SK-N-SH (cell line): ENCODE measurements around the gene ZNF785. TPM values are rescaled to one million over a fixed set of nuclear protein-coding genes. Genes with fewer than 3 reads are reported as not detected.
"Not testable (repeated sequence)": the region's sequence is repeated elsewhere in the genome, so short reads cannot be mapped to it uniquely, and the experiment has no call there.

ENCODE experiments used
- CTCF ChIA-PET: fragments of 300-600, 350-600 bp; formaldehyde crosslinking; extraction: SDS; loops from one replicate; lab custom pipeline; 2021; lab: Yijun Ruan, JAX
- POLR2A ChIA-PET: fragments of 350-600 bp; sonication (Branson Sonifier 250); formaldehyde crosslinking; extraction: SDS; loops from one replicate; lab custom pipeline; 2020; ENCODE audit warnings: antibody characterized with exemption, inconsistent platforms; lab: Yijun Ruan, JAX
- DNase-seq: peaks from one replicate; pipeline ENCODE4 v3.0.0; 2012
- H2AFZ ChIP-seq: fragments of 200-600 bp; sonication (generic); 2 replicates; pipeline ENCODE4 v1.8.1; 2016; ENCODE audit warnings: antibody characterized with exemption, mild to moderate bottlenecking, low read depth
- H3F3A ChIP-seq: fragments of 200-600 bp; sonication (generic); replicated peaks from 2 replicates; pipeline ENCODE3; 2016; ENCODE audit warnings: antibody characterized with exemption, mild to moderate bottlenecking; ENCODE audit not compliant: insufficient read depth
- H3K27ac ChIP-seq, 2 experiments: fragments of 200-500 bp in 1 of 2; fragments of 200-600 bp in 1 of 2; sonication (Bioruptor generic) in 1 of 2; sonication (generic), shearing (Covaris generic) in 1 of 2; 2 replicates each; pipeline versions ENCODE4 v1.5.1 to v1.6.1; 2014 to 2016; ENCODE audit warnings: low read depth in 2 of 2, inconsistent platforms in 1 of 2, low read length in 1 of 2, mild to moderate bottlenecking in 1 of 2, mixed read lengths in 1 of 2
- H3K27me3 ChIP-seq: fragments of 200-600 bp; sonication (generic), shearing (Covaris generic); 2 replicates; pipeline ENCODE4 v1.6.1; 2016; ENCODE audit warnings: mixed run types; ENCODE audit not compliant: insufficient read depth
- H3K36me3 ChIP-seq, 2 experiments: fragments of 200-500 bp in 1 of 2; fragments of 200-600 bp in 1 of 2; sonication (Bioruptor generic) in 1 of 2; sonication (generic) in 1 of 2; replicated peaks in 1 of 2; 2 replicates each; pipeline versions ENCODE3 to v1.5.1; 2014 to 2016; ENCODE audit warnings: low read length in 1 of 2, mild to moderate bottlenecking in 1 of 2; ENCODE audit not compliant: insufficient read depth in 2 of 2, control insufficient read depth in 1 of 2
- H3K4me1 ChIP-seq, 2 experiments: fragments of 200-500 bp in 1 of 2; fragments of 200-600 bp in 1 of 2; sonication (Bioruptor generic) in 1 of 2; sonication (generic), shearing (Covaris generic) in 1 of 2; 2 replicates each; pipeline versions ENCODE4 v1.5.1 to v1.6.1; 2014 to 2016; ENCODE audit warnings: low read depth in 1 of 2, low read length in 1 of 2, mixed run types in 1 of 2; ENCODE audit not compliant: insufficient read depth in 2 of 2, control insufficient read depth in 1 of 2
- H3K4me2 ChIP-seq: fragments of 200-600 bp; sonication (generic), shearing (Covaris generic); 2 replicates; pipeline ENCODE4 v1.6.1; 2017; ENCODE audit warnings: mixed run types
- H3K4me3 ChIP-seq, 2 experiments: fragments of 200-500 bp in 1 of 2; fragments of 200-600 bp in 1 of 2; sonication (Bioruptor generic) in 1 of 2; sonication (generic), shearing (Covaris generic) in 1 of 2; 2 replicates each; pipeline versions ENCODE4 v1.5.1 to v1.8.1; 2014 to 2016; ENCODE audit warnings: low read depth in 2 of 2, inconsistent platforms in 1 of 2, low read length in 1 of 2, mild to moderate bottlenecking in 1 of 2, mixed read lengths in 1 of 2, moderate library complexity in 1 of 2
- H3K79me2 ChIP-seq: fragments of 200-600 bp; sonication (generic); 2 replicates; pipeline ENCODE4 v1.8.1; 2017; ENCODE audit warnings: mild to moderate bottlenecking; ENCODE audit not compliant: insufficient read depth
- H3K9ac ChIP-seq: fragments of 200-600 bp; sonication (generic); 2 replicates; pipeline ENCODE4 v1.6.1; 2017; ENCODE audit warnings: mixed run types
- H3K9me2 ChIP-seq: fragments of 200-600 bp; sonication (generic); 2 replicates; pipeline ENCODE4 v1.6.1; 2017; ENCODE audit warnings: mixed run types
- H3K9me3 ChIP-seq: fragments of 200-600 bp; sonication (generic); 2 replicates; pipeline ENCODE4 v1.6.1; 2017; ENCODE audit warnings: mixed run types, mild to moderate bottlenecking, moderate library complexity
- H4K20me1 ChIP-seq: fragments of 200-600 bp; sonication (generic); 2 replicates; pipeline ENCODE4 v1.6.1; 2017; ENCODE audit warnings: mild to moderate bottlenecking, mixed run types; ENCODE audit not compliant: insufficient read depth
- FOXM1 ChIP-seq: IDR thresholded peaks from 2 replicates; pipeline ENCODE4 v1.4.0; 2012; ENCODE audit warnings: low read depth, mild to moderate bottlenecking
- JUND ChIP-seq: IDR thresholded peaks from 2 replicates; pipeline ENCODE4 v1.4.0; 2012
- MEF2A ChIP-seq: IDR thresholded peaks from 2 replicates; pipeline ENCODE4 v1.4.0; 2012; ENCODE audit warnings: low read depth, borderline replicate concordance
- POLR2AphosphoS5 ChIP-seq: IDR thresholded peaks from 2 replicates; pipeline ENCODE4 v1.6.1; 2012; ENCODE audit warnings: low read depth, low read length
- RFX5 ChIP-seq: IDR thresholded peaks from 2 replicates; pipeline ENCODE4 v1.6.1; 2012; ENCODE audit warnings: mild to moderate bottlenecking, improper control_type of control experiment, low read length
- WGBS: methylation state at CpG from one replicate; pipeline ENCODE4 v1.1.6; 2017; ENCODE audit warnings: low lambda C conversion rate; 5-methylcytosine and 5-hydroxymethylcytosine counted together
- polyA plus RNA-seq, 3 experiments: library from polyadenylated mRNA; depleted of rRNA; stranded (reverse); fragments of >200 nt; gene quantifications; 2 replicates each; pipeline ENCODE4 v1.2.3, GENCODE V29; 2012
- TF ChIP-seq, protein P1 (sequence below): IDR thresholded peaks from 2 replicates; pipeline ENCODE4 v1.4.0; 2012; ENCODE audit warnings: low read depth, borderline replicate concordance

ZNF785 gene
- polyA plus RNA-seq, 1 of the 3 experiments (the other 2 are of a cell fraction), result 8.8 TPM

GRCh38 chr16:30592871-30593270 is 7.4 kb upstream of the ZNF785 start:
- CTCF ChIA-PET, result interaction anchor here (1.4 kb wide), 1 partner anchor 9 kb away, joined by 3 read pairs; no protein-coding TSS in a partner anchor

DNA sequence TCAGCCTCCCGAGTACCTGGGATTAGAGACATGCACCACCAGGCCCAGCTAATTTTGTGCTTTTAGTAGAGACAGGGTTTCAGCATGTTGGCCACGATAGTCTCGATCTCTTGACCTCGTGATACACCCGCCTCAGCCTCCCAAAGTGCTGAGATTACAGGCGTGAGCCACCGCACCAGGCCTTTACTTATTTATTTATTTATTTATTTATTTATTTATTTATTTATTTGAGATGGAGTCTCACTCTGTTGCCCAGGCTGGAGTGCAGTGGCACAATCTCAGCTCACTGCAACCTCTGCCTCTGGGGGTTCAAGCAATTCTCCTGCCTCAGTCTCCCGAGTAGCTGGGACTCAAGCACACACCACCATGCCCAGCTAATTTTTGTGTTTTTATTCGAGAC is 5.4 kb upstream of the ZNF785 start:
- H3K27me3 ChIP-seq, H2AFZ ChIP-seq, H3K36me3 ChIP-seq, H3K4me2 ChIP-seq, DNase-seq, H4K20me1 ChIP-seq, H3K4me3 ChIP-seq, H3K4me1 ChIP-seq, H3F3A ChIP-seq, H3K27ac ChIP-seq, H3K9me3 ChIP-seq, H3K9me2 ChIP-seq, H3K9ac ChIP-seq: not testable (repeated sequence)
- POLR2A ChIA-PET, result interaction anchor here (0.6 kb wide), 1 partner anchor 41 kb away, joined by 4 read pairs; no protein-coding TSS in a partner anchor
- H3K79me2 ChIP-seq, result peaks cover 20% of the 10 kb centered on the region; the same call in 1 of the 2 replicates
- CTCF ChIA-PET, result interaction anchor here (0.9 kb wide), 1 partner anchor 24 kb away, joined by 3 read pairs; no protein-coding TSS in a partner anchor
- 96% methylated on average over 9 of the region's 9 CpGs for WGBS

More at GRCh38 chr16:30592871-30593270, 7.4 kb upstream of the ZNF785 start:
- POLR2A ChIA-PET, result interaction anchor here (0.6 kb wide), 1 partner anchor 59 kb away, joined by 4 read pairs; no protein-coding TSS in a partner anchor
- Histone ChIP-seq H3K9ac (no peak overlapping the region), H3K4me1 (no peaks in the 10 kb centered on the region), H3K27ac (no peak overlapping the region), H3K9me3 (no peaks in the 10 kb centered on the region), H3K79me2 (no peaks in the 10 kb centered on the region), H3K4me2 (no peak overlapping the region), H3K9me2 (no peaks in the 10 kb centered on the region), H4K20me1 (no peaks in the 10 kb centered on the region), H2AFZ (no peak overlapping the region), H3K36me3 (no peaks in the 10 kb centered on the region), H3K4me3 (no peak overlapping the region), H3K27me3 (no peaks in the 10 kb centered on the region), H3F3A (peaks cover 3% of the 10 kb centered on the region)
- DNase-seq, result no peak
- 88% methylated on average over 4 of the region's 4 CpGs for WGBS
- TF ChIP-seq JUND (no peak), RFX5 (no peak), MEF2A (no peak), FOXM1 (no peak), POLR2AphosphoS5 (no peak)
- TF ChIP-seq, protein P1, sequence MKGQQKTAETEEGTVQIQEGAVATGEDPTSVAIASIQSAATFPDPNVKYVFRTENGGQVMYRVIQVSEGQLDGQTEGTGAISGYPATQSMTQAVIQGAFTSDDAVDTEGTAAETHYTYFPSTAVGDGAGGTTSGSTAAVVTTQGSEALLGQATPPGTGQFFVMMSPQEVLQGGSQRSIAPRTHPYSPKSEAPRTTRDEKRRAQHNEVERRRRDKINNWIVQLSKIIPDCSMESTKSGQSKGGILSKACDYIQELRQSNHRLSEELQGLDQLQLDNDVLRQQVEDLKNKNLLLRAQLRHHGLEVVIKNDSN, result no peak

DNA sequence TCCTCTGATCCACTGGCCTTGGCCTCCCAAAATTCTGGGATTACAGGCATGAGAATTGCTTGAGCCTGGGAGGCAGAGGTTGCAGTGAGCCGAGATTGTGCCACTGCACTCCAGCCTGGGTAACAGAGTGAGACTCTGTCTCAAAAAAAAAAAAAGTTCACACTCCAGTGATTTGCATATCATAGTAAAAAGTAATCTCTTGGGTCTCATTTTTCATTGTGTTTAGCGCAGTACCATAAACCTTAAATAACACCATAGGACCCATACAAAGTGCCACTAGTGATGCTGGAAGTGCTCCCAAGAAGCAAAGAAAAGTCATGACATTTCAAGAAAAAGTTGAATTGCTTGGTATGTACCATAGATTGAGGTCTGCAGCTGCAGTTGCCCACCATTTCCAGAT is 4.1 kb upstream of the ZNF785 start:
- H3K9me3 ChIP-seq, H3K4me2 ChIP-seq, H3K36me3 ChIP-seq, H3K9ac ChIP-seq, H3K9me2 ChIP-seq, POLR2A ChIA-PET, H3K27ac ChIP-seq, H2AFZ ChIP-seq, H3K4me3 ChIP-seq, H3K4me1 ChIP-seq, H4K20me1 ChIP-seq, DNase-seq, CTCF ChIA-PET, H3F3A ChIP-seq, H3K27me3 ChIP-seq: not testable (repeated sequence)
- 96% methylated on average over 2 of the region's 2 CpGs for WGBS
- H3K79me2 ChIP-seq, result peaks cover 28% of the 10 kb centered on the region
